ENCODE measurements around the gene AKIRIN1. TPM values are rescaled to one million over a fixed set of nuclear protein-coding genes. Genes with fewer than 3 reads are reported as not detected.

Gene AKIRIN1
- total RNA-seq, 5 donors from 2014 or later (not counting 1 experiment from before 2014, with no cell fraction given), result 62.7 to 79.8 (median 72.7) TPM

DNA sequence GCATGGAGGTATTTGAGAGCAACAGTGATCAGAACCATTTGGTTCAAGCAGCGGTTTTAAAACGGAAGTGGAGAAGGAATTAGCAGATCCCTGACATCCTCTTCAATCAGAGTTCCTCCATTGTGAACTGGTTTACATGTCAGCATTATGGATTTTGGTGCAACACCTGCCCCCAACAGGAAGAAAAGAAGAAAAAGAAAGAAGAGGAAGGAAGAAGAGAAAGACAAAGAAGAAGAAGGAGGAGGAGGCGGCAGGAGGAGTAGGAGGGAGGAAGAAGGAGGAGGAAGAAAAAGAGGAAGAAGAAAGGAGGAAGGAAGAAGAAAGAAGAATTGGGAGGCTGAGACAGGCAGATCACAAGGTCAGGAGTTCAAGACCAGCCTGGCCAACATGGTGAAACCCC lies 52.4 kb downstream of the AKIRIN1 start:
- Mint-ChIP-seq H3K9me3 (no peaks in the 10 kb centered on the region), H3K27me3 (no peaks in the 10 kb centered on the region), H3K4me1 (peaks cover 2 to 13% (median 6%) of the 10 kb centered on the region in 3 donors), H3K36me3 (peaks cover 25% of the 10 kb centered on the region), H3K27ac (no peak overlapping the region), H3K4me3 (no peak overlapping the region)
- no CpG with 5 or more reads among the region's 3 CpGs for WGBS (ENCODE audit: insufficient coverage)
- H3K4me3 ChIP-seq (ENCODE audit: control insufficient read depth in 1 of 2, extremely low read depth in 1 of 2, low read length in 1 of 2), result no peak overlapping the region
- ATAC-seq (replicated peaks in 1 of 4) (no peak), DNase-seq (no peak)
- ChIA-PET POLR2A (interaction anchor here in 1 of 2 donors (0.7 kb wide), 1 partner anchor 446 kb away, joined by 4 read pairs; no protein-coding TSS in a partner anchor), CTCF (interaction anchor here in 1 of 2 donors (0.5 kb wide), 1 partner anchor 79 kb away, joined by 5 read pairs; no protein-coding TSS in a partner anchor)
- no peaks in the 10 kb centered on the region for H3K9me3 ChIP-seq
- peaks cover 0 to 8% of the 10 kb centered on the region in 2 donors for H3K36me3 ChIP-seq (ENCODE audit: control insufficient read depth in 2 of 2, extremely low read depth in 1 of 2, insufficient read depth in 1 of 2, low read length in 1 of 2)
- no peaks in the 10 kb centered on the region for H3K27me3 ChIP-seq (replicated peaks in 1 of 2; ENCODE audit: control insufficient read depth in 2 of 2, extremely low read depth in 1 of 2, insufficient read depth in 2 of 2, low read length in 1 of 2)
- no peaks in the 10 kb centered on the region for H3K4me1 ChIP-seq (ENCODE audit: control insufficient read depth in 1 of 2, extremely low read depth in 1 of 2, insufficient read depth in 2 of 2, low read length in 2 of 2)
- H3K27ac ChIP-seq (ENCODE audit: low read length), result no peak overlapping the region

GRCh38 chr1:39044762-39045161 lies 53.7 kb downstream of the AKIRIN1 start:
- Mint-ChIP-seq H3K36me3 (peaks cover 26% of the 10 kb centered on the region), H3K4me1 (peaks cover under 1 to 4% (median 1%) of the 10 kb centered on the region in 3 donors), H3K9me3 (no peaks in the 10 kb centered on the region), H3K4me3 (no peak overlapping the region), H3K27me3 (no peaks in the 10 kb centered on the region), H3K27ac (peak overlapping the region in 1 of 2 donors; percentile 25)
- ChIA-PET POLR2A (no interaction called here), CTCF (no interaction called here)
- no peaks in the 10 kb centered on the region for H3K4me1 ChIP-seq (ENCODE audit: control insufficient read depth in 1 of 2, extremely low read depth in 1 of 2, insufficient read depth in 2 of 2, low read length in 2 of 2)
- DNase-seq, result no peak
- no peaks in the 10 kb centered on the region for H3K27me3 ChIP-seq (replicated peaks in 1 of 2; ENCODE audit: control insufficient read depth in 2 of 2, extremely low read depth in 1 of 2, insufficient read depth in 2 of 2, low read length in 1 of 2)
- no peak overlapping the region for H3K4me3 ChIP-seq (ENCODE audit: control insufficient read depth in 1 of 2, extremely low read depth in 1 of 2, low read length in 1 of 2)
- no peak overlapping the region for H3K27ac ChIP-seq (ENCODE audit: low read length)
- H3K36me3 ChIP-seq (ENCODE audit: control insufficient read depth in 2 of 2, extremely low read depth in 1 of 2, insufficient read depth in 1 of 2, low read length in 1 of 2), result peaks cover 0 to 8% of the 10 kb centered on the region in 2 donors
- H3K9me3 ChIP-seq, result no peaks in the 10 kb centered on the region
- WGBS (ENCODE audit: insufficient coverage), result no CpG with 5 or more reads among the region's 1 CpG
- ATAC-seq (replicated peaks in 1 of 4), result no peak

DNA sequence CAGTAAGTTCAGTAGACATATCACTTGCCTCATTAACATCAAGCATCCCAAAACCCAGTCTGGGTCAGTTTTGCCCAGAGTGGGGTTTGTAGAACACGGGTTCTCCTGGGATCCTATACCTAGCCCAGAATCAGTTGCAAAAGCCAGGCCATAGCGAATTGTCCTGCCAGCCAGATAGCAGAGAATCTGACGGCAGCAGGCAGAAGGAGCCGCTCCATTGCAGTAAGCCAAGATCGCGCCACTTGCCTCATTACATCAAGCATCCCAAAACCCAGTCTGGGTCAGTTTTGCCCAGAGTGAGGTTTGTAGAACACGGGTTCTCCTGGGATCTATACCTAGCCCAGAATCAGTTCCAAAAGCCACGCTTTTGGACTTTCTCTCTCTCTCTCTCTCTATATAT lies 54.2 kb downstream of the AKIRIN1 start:
- WGBS (ENCODE audit: insufficient coverage), result 100% methylated on average over 3 of the region's 8 CpGs
- H3K4me1 Mint-ChIP-seq, result no peaks in the 10 kb centered on the region
- H3K36me3 Mint-ChIP-seq, result peaks cover 26% of the 10 kb centered on the region
- H3K9me3 ChIP-seq, result no peaks in the 10 kb centered on the region
- peaks cover 0 to 11% of the 10 kb centered on the region in 2 donors for H3K36me3 ChIP-seq (ENCODE audit: control insufficient read depth in 2 of 2, extremely low read depth in 1 of 2, insufficient read depth in 1 of 2, low read length in 1 of 2)
- H3K27ac ChIP-seq (ENCODE audit: low read length), result no peak overlapping the region
- H3K9me3 Mint-ChIP-seq, result no peaks in the 10 kb centered on the region
- no peak overlapping the region for H3K4me3 ChIP-seq (ENCODE audit: control insufficient read depth in 1 of 2, extremely low read depth in 1 of 2, low read length in 1 of 2)
- no peaks in the 10 kb centered on the region for H3K27me3 Mint-ChIP-seq
- no peaks in the 10 kb centered on the region for H3K4me1 ChIP-seq (ENCODE audit: control insufficient read depth in 1 of 2, extremely low read depth in 1 of 2, insufficient read depth in 2 of 2, low read length in 2 of 2)
- DNase-seq (no peak), ATAC-seq (replicated peaks in 1 of 4) (no peak)
- no peaks in the 10 kb centered on the region for H3K27me3 ChIP-seq (replicated peaks in 1 of 2; ENCODE audit: control insufficient read depth in 2 of 2, extremely low read depth in 1 of 2, insufficient read depth in 2 of 2, low read length in 1 of 2)
- ChIA-PET POLR2A (no interaction called here), CTCF (no interaction called here)
- no peak overlapping the region for H3K4me3 Mint-ChIP-seq
- H3K27ac Mint-ChIP-seq, result no peak overlapping the region

- no peak overlapping the region for H3K4me3 Mint-ChIP-seq
- H3K4me1 Mint-ChIP-seq, result peaks cover 5 to 9% (median 5%) of the 10 kb centered on the region in 3 donors
- H3K9me3 Mint-ChIP-seq, result no peaks in the 10 kb centered on the region
- ATAC-seq (replicated peaks in 1 of 4) (no peak), DNase-seq (no peak)
- POLR2A ChIA-PET, result no interaction called here
- H3K27me3 ChIP-seq (replicated peaks in 1 of 2; ENCODE audit: control insufficient read depth in 2 of 2, extremely low read depth in 1 of 2, insufficient read depth in 2 of 2, low read length in 1 of 2), result no peaks in the 10 kb centered on the region
- H3K27me3 Mint-ChIP-seq, result no peaks in the 10 kb centered on the region
- H3K36me3 ChIP-seq (ENCODE audit: control insufficient read depth in 2 of 2, extremely low read depth in 1 of 2, insufficient read depth in 1 of 2, low read length in 1 of 2), result peaks cover 0 to 11% of the 10 kb centered on the region in 2 donors
- H3K4me3 ChIP-seq (ENCODE audit: control insufficient read depth in 1 of 2, extremely low read depth in 1 of 2, low read length in 1 of 2), result no peak overlapping the region
- no peaks in the 10 kb centered on the region for H3K9me3 ChIP-seq
- no CpG with 5 or more reads among the region's 6 CpGs for WGBS (ENCODE audit: insufficient coverage)
- H3K36me3 Mint-ChIP-seq, result peaks cover 26% of the 10 kb centered on the region
- CTCF ChIA-PET, result no interaction called here
- no peak overlapping the region for H3K27ac ChIP-seq (ENCODE audit: low read length)
- no peak overlapping the region for H3K27ac Mint-ChIP-seq
- no peaks in the 10 kb centered on the region for H3K4me1 ChIP-seq (ENCODE audit: control insufficient read depth in 1 of 2, extremely low read depth in 1 of 2, insufficient read depth in 2 of 2, low read length in 2 of 2)
Measured at GRCh38 chr1:39046613-39047210, 55.6 kb downstream of the AKIRIN1 start.

GRCh38 chr1:39047374-39048229 lies 56.5 kb downstream of the AKIRIN1 start:
- H3K36me3 Mint-ChIP-seq, result peaks cover 24% of the 10 kb centered on the region
- no peaks in the 10 kb centered on the region for H3K27me3 Mint-ChIP-seq
- peaks cover 5 to 9% (median 5%) of the 10 kb centered on the region in 3 donors for H3K4me1 Mint-ChIP-seq
- no peaks in the 10 kb centered on the region for H3K9me3 ChIP-seq
- H3K27ac Mint-ChIP-seq, result no peak overlapping the region
- no peaks in the 10 kb centered on the region for H3K4me1 ChIP-seq (ENCODE audit: control insufficient read depth in 1 of 2, extremely low read depth in 1 of 2, insufficient read depth in 2 of 2, low read length in 2 of 2)
- WGBS (ENCODE audit: insufficient coverage), result 96% methylated on average over 3 of the region's 12 CpGs
- peaks cover 0 to 6% of the 10 kb centered on the region in 2 donors for H3K36me3 ChIP-seq (ENCODE audit: control insufficient read depth in 2 of 2, extremely low read depth in 1 of 2, insufficient read depth in 1 of 2, low read length in 1 of 2)
- CTCF ChIA-PET, result interaction anchor here in 1 of 2 donors (0.6 kb wide), 1 partner anchor 199 kb away, joined by 3 read pairs; no protein-coding TSS in a partner anchor
- POLR2A ChIA-PET, result interaction anchor here in 1 of 2 donors (0.7 kb wide), 1 partner anchor 173 kb away, joined by 5 read pairs; no protein-coding TSS in a partner anchor
- DNase-seq (no peak), ATAC-seq (replicated peaks in 1 of 4) (no peak)
- no peaks in the 10 kb centered on the region for H3K27me3 ChIP-seq (replicated peaks in 1 of 2; ENCODE audit: control insufficient read depth in 2 of 2, extremely low read depth in 1 of 2, insufficient read depth in 2 of 2, low read length in 1 of 2)
- no peaks in the 10 kb centered on the region for H3K9me3 Mint-ChIP-seq
- H3K4me3 Mint-ChIP-seq, result no peak overlapping the region
- no peak overlapping the region for H3K27ac ChIP-seq (ENCODE audit: low read length)
- H3K4me3 ChIP-seq (ENCODE audit: control insufficient read depth in 1 of 2, extremely low read depth in 1 of 2, low read length in 1 of 2), result no peak overlapping the region

GRCh38 chr1:39048745-39049370 lies 57.8 kb downstream of the AKIRIN1 start:
- H3K9me3 ChIP-seq, result no peaks in the 10 kb centered on the region
- ATAC-seq (replicated peaks in 1 of 4) (no peak), DNase-seq (no peak)
- no peaks in the 10 kb centered on the region for H3K9me3 Mint-ChIP-seq
- peaks cover 0 to 3% of the 10 kb centered on the region in 2 donors for H3K36me3 ChIP-seq (ENCODE audit: control insufficient read depth in 2 of 2, extremely low read depth in 1 of 2, insufficient read depth in 1 of 2, low read length in 1 of 2)
- CTCF ChIA-PET, result interaction anchor here (0.6 to 0.7 kb wide), 3 partner anchors 45 to 1471 kb away, joined by 4 to 11 read pairs (median 5); no protein-coding TSS in a partner anchor
- peaks cover 16% of the 10 kb centered on the region for H3K36me3 Mint-ChIP-seq
- H3K4me1 ChIP-seq (ENCODE audit: control insufficient read depth in 1 of 2, extremely low read depth in 1 of 2, insufficient read depth in 2 of 2, low read length in 2 of 2), result no peaks in the 10 kb centered on the region
- H3K27me3 Mint-ChIP-seq, result no peaks in the 10 kb centered on the region
- H3K4me1 Mint-ChIP-seq, result peaks cover 5 to 9% (median 5%) of the 10 kb centered on the region in 3 donors
- 85% methylated on average over 6 of the region's 7 CpGs for WGBS (ENCODE audit: insufficient coverage)
- POLR2A ChIA-PET, result interaction anchor here in 1 of 2 donors (0.7 kb wide), 1 partner anchor 174 kb away, joined by 5 read pairs; no protein-coding TSS in a partner anchor
- H3K4me3 ChIP-seq (ENCODE audit: control insufficient read depth in 1 of 2, extremely low read depth in 1 of 2, low read length in 1 of 2), result no peak overlapping the region
- no peak overlapping the region for H3K27ac Mint-ChIP-seq
- H3K27me3 ChIP-seq (replicated peaks in 1 of 2; ENCODE audit: control insufficient read depth in 2 of 2, extremely low read depth in 1 of 2, insufficient read depth in 2 of 2, low read length in 1 of 2), result no peaks in the 10 kb centered on the region
- no peak overlapping the region for H3K27ac ChIP-seq (ENCODE audit: low read length)
- no peak overlapping the region for H3K4me3 Mint-ChIP-seq

Measured in T-cell (primary cell).